RWPE2 (cell line): ENCODE results near the gene ZNF496.
"Not testable (repeated sequence)": the region's sequence is repeated elsewhere in the genome, so short reads cannot be mapped to it uniquely, and the experiment has no call there.

Experiments used
- ATAC-seq: fragments of 200-7000 bp; cut with Tn5 transposase; 3 replicates; pipeline ENCODE4 v1.9.1; 2021; ENCODE audit warnings: low read depth
- DNase-seq: peaks from one replicate; pipeline ENCODE4 v3.0.0-alpha.2; 2020; ENCODE audit warnings: low spot score
- H3K27ac ChIP-seq: fragments of 450-650 bp; 2 replicates; pipeline ENCODE4 v1.5.1; 2017; ENCODE audit warnings: mild to moderate bottlenecking; ENCODE audit not compliant: poor library complexity, severe bottlenecking
- H3K27me3 ChIP-seq: fragments of 250-450 bp; sonication (Bioruptor Pico); 2 replicates; pipeline ENCODE4 v1.5.1; 2021; ENCODE audit warnings: mild to moderate bottlenecking, moderate library complexity; ENCODE audit not compliant: insufficient read depth, poor library complexity, severe bottlenecking
- H3K36me3 ChIP-seq: fragments of 250-450 bp; sonication (Bioruptor Pico); 2 replicates; pipeline ENCODE4 v1.5.1; 2020; ENCODE audit warnings: low read depth, mild to moderate bottlenecking, moderate library complexity
- H3K4me1 ChIP-seq: fragments of 250-450 bp; sonication (Bioruptor Pico); 2 replicates; pipeline ENCODE4 v1.5.1; 2021; ENCODE audit warnings: mild to moderate bottlenecking, moderate library complexity; ENCODE audit not compliant: insufficient read depth, poor library complexity, severe bottlenecking
- H3K4me3 ChIP-seq: fragments of 250-450 bp; sonication (Bioruptor Pico); 2 replicates; pipeline ENCODE4 v1.5.1; 2021; ENCODE audit warnings: mild to moderate bottlenecking, moderate library complexity; ENCODE audit not compliant: severe bottlenecking
- H3K9me3 ChIP-seq: fragments of 250-450 bp; sonication (Bioruptor Pico); 2 replicates; pipeline ENCODE4 v1.5.1; 2021; ENCODE audit warnings: mild to moderate bottlenecking, moderate library complexity; ENCODE audit not compliant: severe bottlenecking
- CTCF ChIP-seq: fragments of 450-650 bp; IDR thresholded peaks from one replicate; pipeline ENCODE4 v1.5.1; 2017; ENCODE audit warnings: mild to moderate bottlenecking, moderate library complexity; ENCODE audit not compliant: poor library complexity, severe bottlenecking

The ZNF496 gene

GRCh38 chr1:247291833-247292561, 39.7 kb downstream of the ZNF496 start:
- H3K27ac ChIP-seq: no peak overlapping the region
- no peak for DNase-seq
- no peak overlapping the region for H3K4me3 ChIP-seq
- H3K9me3 ChIP-seq: no peaks in the 10 kb centered on the region
- ATAC-seq: no peak
- no peaks in the 10 kb centered on the region for H3K4me1 ChIP-seq
- no peaks in the 10 kb centered on the region for H3K36me3 ChIP-seq
- H3K27me3 ChIP-seq: no peaks in the 10 kb centered on the region
- TF ChIP-seq CTCF: no peak

- Histone ChIP-seq H3K4me1 (no peaks in the 10 kb centered on the region), H3K27ac (no peak overlapping the region), H3K4me3 (no peak overlapping the region), H3K9me3 (no peaks in the 10 kb centered on the region), H3K27me3 (no peaks in the 10 kb centered on the region), H3K36me3 (no peaks in the 10 kb centered on the region)
- no peak for ATAC-seq
- DNase-seq: no peak
- no peak for TF ChIP-seq CTCF
Observed at GRCh38 chr1:247291161-247291560, 40.5 kb downstream of the ZNF496 start.

- Histone ChIP-seq H3K27ac (no peak overlapping the region), H3K36me3 (no peaks in the 10 kb centered on the region), H3K27me3 (no peaks in the 10 kb centered on the region), H3K4me3 (no peak overlapping the region), H3K4me1 (no peaks in the 10 kb centered on the region), H3K9me3 (no peaks in the 10 kb centered on the region)
- ATAC-seq (no peak), DNase-seq (no peak)
- no peak for TF ChIP-seq CTCF
Observed at GRCh38 chr1:247290576-247290975, 41.1 kb downstream of the ZNF496 start.

GRCh38 chr1:247289274-247289892, 42.3 kb downstream of the ZNF496 start:
- DNase-seq, ATAC-seq, H3K27ac ChIP-seq, H3K4me3 ChIP-seq, H3K9me3 ChIP-seq, H3K27me3 ChIP-seq, H3K4me1 ChIP-seq, H3K36me3 ChIP-seq: not testable (repeated sequence)

GRCh38 chr1:247288341-247288740, 43.3 kb downstream of the ZNF496 start:
- Histone ChIP-seq H3K27ac (no peak overlapping the region), H3K4me3 (no peak overlapping the region), H3K36me3 (no peaks in the 10 kb centered on the region), H3K4me1 (no peaks in the 10 kb centered on the region), H3K9me3 (no peaks in the 10 kb centered on the region), H3K27me3 (no peaks in the 10 kb centered on the region)
- TF ChIP-seq CTCF: no peak
- DNase-seq: no peak
- no peak for ATAC-seq
